Dendritic cell treated with granulocyte-macrophage colony-stimulating factor and Interleukin-4, amounts not matched to agents 40 ng/mL and 50 ng/mL, for 4 days (primary cell): Measurements from ENCODE around the gene PRSS35.
A peak's percentile ranks its signal among the peaks of the same experiment; 100 is the strongest.
"Not testable (repeated sequence)": the region's sequence is repeated elsewhere in the genome, so short reads cannot be mapped to it uniquely, and the experiment has no call there.

Experiments used
- H3K27ac Mint-ChIP-seq: one replicate; pipeline ENCODE4 v1.8.0; 2022; ENCODE audit warnings: mild to moderate bottlenecking, mixed read lengths
- H3K27me3 Mint-ChIP-seq: one replicate; pipeline ENCODE4 v1.8.0; 2022; ENCODE audit warnings: mild to moderate bottlenecking, mixed read lengths
- H3K36me3 Mint-ChIP-seq: one replicate; pipeline ENCODE4 v1.8.0; 2022; ENCODE audit warnings: low read depth, mixed read lengths
- H3K4me1 Mint-ChIP-seq: one replicate; pipeline ENCODE4 v1.8.0; 2022; ENCODE audit warnings: low read depth, mixed read lengths
- H3K4me3 Mint-ChIP-seq: one replicate; pipeline ENCODE4 v1.8.0; 2022; ENCODE audit warnings: mild to moderate bottlenecking, moderate library complexity, mixed read lengths
- H3K9me3 Mint-ChIP-seq: one replicate; pipeline ENCODE4 v1.8.0; 2022; ENCODE audit warnings: mixed read lengths
- intact Hi-C: fragments of 100-400 bp; cut with micrococcal nuclease; formaldehyde crosslinking; loops from one replicate; pipeline ENCODE4 v1.15.0; 2022

PRSS35 gene

GRCh38 chr6:83546636-83547035 lies 34.3 kb downstream of the PRSS35 start:
- H3K4me3 Mint-ChIP-seq, result no peak overlapping the region
- H3K9me3 Mint-ChIP-seq, result peaks cover 30% of the 10 kb centered on the region
- peaks cover 37% of the 10 kb centered on the region for H3K4me1 Mint-ChIP-seq
- no peaks in the 10 kb centered on the region for H3K36me3 Mint-ChIP-seq
- peaks cover 10% of the 10 kb centered on the region for H3K27me3 Mint-ChIP-seq
- H3K27ac Mint-ChIP-seq, result no peak overlapping the region
- intact Hi-C loops, result no loop called here

GRCh38 chr6:83550482-83550881 lies 38.1 kb downstream of the PRSS35 start:
- Mint-ChIP-seq H3K4me1 (peaks cover 37% of the 10 kb centered on the region), H3K9me3 (peaks cover 24% of the 10 kb centered on the region), H3K27ac (peak overlapping the region; percentile 28)
- H3K36me3 Mint-ChIP-seq, H3K4me3 Mint-ChIP-seq, intact Hi-C loops, H3K27me3 Mint-ChIP-seq: not testable (repeated sequence)

GRCh38 chr6:83551748-83552147 lies 39.4 kb downstream of the PRSS35 start:
- H3K4me3 Mint-ChIP-seq, H3K27ac Mint-ChIP-seq, intact Hi-C loops, H3K36me3 Mint-ChIP-seq, H3K27me3 Mint-ChIP-seq: not testable (repeated sequence)
- Mint-ChIP-seq H3K9me3 (peaks cover 21% of the 10 kb centered on the region), H3K4me1 (peaks cover 26% of the 10 kb centered on the region)

GRCh38 chr6:83556871-83557270 lies 44.5 kb downstream of the PRSS35 start:
- Mint-ChIP-seq H3K9me3 (no peaks in the 10 kb centered on the region), H3K4me1 (no peaks in the 10 kb centered on the region), H3K27me3 (peaks cover 6% of the 10 kb centered on the region), H3K27ac (no peak overlapping the region), H3K36me3 (no peaks in the 10 kb centered on the region), H3K4me3 (no peak overlapping the region)
- intact Hi-C loops, result no loop called here

GRCh38 chr6:83558975-83559374 lies 46.6 kb downstream of the PRSS35 start:
- Mint-ChIP-seq H3K27ac (no peak overlapping the region), H3K9me3 (no peaks in the 10 kb centered on the region), H3K36me3 (no peaks in the 10 kb centered on the region), H3K27me3 (peaks cover 6% of the 10 kb centered on the region), H3K4me3 (no peak overlapping the region), H3K4me1 (no peaks in the 10 kb centered on the region)
- intact Hi-C loops, result no loop called here

- H3K4me1 Mint-ChIP-seq, intact Hi-C loops, H3K9me3 Mint-ChIP-seq, H3K27ac Mint-ChIP-seq, H3K36me3 Mint-ChIP-seq, H3K4me3 Mint-ChIP-seq, H3K27me3 Mint-ChIP-seq: not testable (repeated sequence)
These were observed 59.4 kb downstream of the PRSS35 start for GRCh38 chr6:83571663-83572185.

- peaks cover 9% of the 10 kb centered on the region for H3K9me3 Mint-ChIP-seq
- no peak overlapping the region for H3K27ac Mint-ChIP-seq
- no peaks in the 10 kb centered on the region for H3K4me1 Mint-ChIP-seq
- no peaks in the 10 kb centered on the region for H3K36me3 Mint-ChIP-seq
- H3K27me3 Mint-ChIP-seq, result peaks cover 14% of the 10 kb centered on the region
- intact Hi-C loops, result no loop called here
- no peak overlapping the region for H3K4me3 Mint-ChIP-seq
These were observed 62.4 kb downstream of the PRSS35 start for GRCh38 chr6:83574783-83575182.
